HepG2 (cell line): ENCODE measurements around the gene PKP4.

Experiments used
- CEBPB ChIP-seq: IDR thresholded peaks from 2 replicates; pipeline ENCODE4 v1.6.1; 2011; ENCODE audit warnings: low read depth, low read length, improper control_type of control experiment, borderline replicate concordance
- CTCF ChIP-seq: sonication (generic); formaldehyde crosslinking; IDR thresholded peaks from 2 replicates; pipeline ENCODE4 v1.5.0; 2020; ENCODE audit warnings: mild to moderate bottlenecking, missing genetic modification reagents, moderate library complexity
- E2F2 ChIP-seq: sonication (generic); formaldehyde crosslinking; IDR thresholded peaks from 2 replicates; pipeline ENCODE4 v1.4.0; 2020; ENCODE audit warnings: missing genetic modification reagents, borderline replicate concordance
- EZH2 ChIP-seq: conservative IDR thresholded peaks from 2 replicates; pipeline ENCODE4 v1.6.1; 2012; ENCODE audit warnings: mild to moderate bottlenecking, low read depth, low read length, moderate library complexity
- FOXJ3 ChIP-seq: sonication (generic); formaldehyde crosslinking; IDR thresholded peaks from 2 replicates; pipeline ENCODE4 v1.4.0; 2020; ENCODE audit warnings: missing genetic modification reagents, mild to moderate bottlenecking, borderline replicate concordance
- NFATC3 ChIP-seq: sonication (generic); formaldehyde crosslinking; IDR thresholded peaks from 2 replicates; pipeline ENCODE4 v1.5.1; 2020; ENCODE audit warnings: mild to moderate bottlenecking, missing genetic modification reagents
- POLR2A ChIP-seq, 2 experiments: IDR thresholded peaks; 2 replicates each; pipeline ENCODE4 v1.6.1; 2011; ENCODE audit warnings: low read depth in 2 of 2, low read length in 2 of 2, mild to moderate bottlenecking in 1 of 2, moderate library complexity in 1 of 2; ENCODE audit not compliant: insufficient read depth in 1 of 2
- RARG ChIP-seq: sonication (generic); formaldehyde crosslinking; IDR thresholded peaks from 2 replicates; pipeline ENCODE4 v1.4.0; 2020; ENCODE audit warnings: low read depth, mild to moderate bottlenecking, missing genetic modification reagents
- ZNF207 ChIP-seq: fragments of 450-650 bp; IDR thresholded peaks from 2 replicates; pipeline ENCODE4 v1.6.1; 2016; ENCODE audit warnings: antibody characterized with exemption, borderline replicate concordance
- ZNF292 ChIP-seq: sonication (generic); formaldehyde crosslinking; IDR thresholded peaks from 2 replicates; pipeline ENCODE4 v1.8.1; 2022; ENCODE audit warnings: mild to moderate bottlenecking, low read depth, missing genetic modification reagents, borderline replicate concordance
- ZNF468 ChIP-seq: sonication (generic); formaldehyde crosslinking; IDR thresholded peaks from 2 replicates; pipeline ENCODE4 v1.8.0; 2022; ENCODE audit warnings: mild to moderate bottlenecking, moderate library complexity, missing genetic modification reagents
- ZNF530 ChIP-seq: sonication (generic); formaldehyde crosslinking; IDR thresholded peaks from 2 replicates; pipeline ENCODE4 v1.5.0; 2020; ENCODE audit warnings: low read depth, mild to moderate bottlenecking, missing genetic modification reagents
- ZNF850 ChIP-seq: sonication (generic); formaldehyde crosslinking; conservative IDR thresholded peaks from 2 replicates; pipeline ENCODE4 v1.9.0; 2021; ENCODE audit warnings: mild to moderate bottlenecking, missing genetic modification reagents
- ZZZ3 ChIP-seq: sonication (generic); formaldehyde crosslinking; IDR thresholded peaks from 2 replicates; pipeline ENCODE4 v1.4.0; 2020; ENCODE audit warnings: missing genetic modification reagents, mild to moderate bottlenecking, borderline replicate concordance

GRCh38 chr2:158589303-158589702 is 132.6 kb downstream of the PKP4 start:
- TF ChIP-seq CTCF (CRISPR knock-in tag) (no peak), E2F2 (no peak), POLR2A (IDR thresholded peaks at IDR 0.05; ENCODE audit: insufficient read depth in 1 of 2, low read depth in 2 of 2, low read length in 2 of 2) (no peak), FOXJ3 (CRISPR knock-in tag) (no peak), ZNF207 (no peak), RARG (CRISPR knock-in tag) (no peak), ZNF292 (CRISPR knock-in tag) (no peak), CEBPB (no peak), ZZZ3 (CRISPR knock-in tag) (no peak), ZNF530 (CRISPR knock-in tag) (no peak), NFATC3 (CRISPR knock-in tag) (no peak), EZH2 (no peak), ZNF850 (no peak), ZNF468 (CRISPR knock-in tag) (no peak)
